ES-I3 (cell line): ENCODE measurements around the gene DNAAF5.

Experiments used
- H3K36me3 ChIP-seq: 2 replicates; pipeline ENCODE4 v1.6.1; 2013; ENCODE audit warnings: mild to moderate bottlenecking, low read length, control low read depth, moderate library complexity; ENCODE audit not compliant: insufficient read depth
- H3K4me1 ChIP-seq: 2 replicates; pipeline ENCODE4 v1.6.1; 2013; ENCODE audit warnings: mild to moderate bottlenecking, control low read depth, low read length; ENCODE audit not compliant: insufficient read depth
- H3K9ac ChIP-seq: 2 replicates; pipeline ENCODE4 v1.6.1; 2013; ENCODE audit warnings: low read depth, mild to moderate bottlenecking, low read length, moderate library complexity
- H3K9me3 ChIP-seq: 2 replicates; pipeline ENCODE4 v1.6.1; 2013; ENCODE audit warnings: mild to moderate bottlenecking, low read length, moderate library complexity; ENCODE audit not compliant: control insufficient read depth, insufficient read depth

The DNAAF5 gene

DNA sequence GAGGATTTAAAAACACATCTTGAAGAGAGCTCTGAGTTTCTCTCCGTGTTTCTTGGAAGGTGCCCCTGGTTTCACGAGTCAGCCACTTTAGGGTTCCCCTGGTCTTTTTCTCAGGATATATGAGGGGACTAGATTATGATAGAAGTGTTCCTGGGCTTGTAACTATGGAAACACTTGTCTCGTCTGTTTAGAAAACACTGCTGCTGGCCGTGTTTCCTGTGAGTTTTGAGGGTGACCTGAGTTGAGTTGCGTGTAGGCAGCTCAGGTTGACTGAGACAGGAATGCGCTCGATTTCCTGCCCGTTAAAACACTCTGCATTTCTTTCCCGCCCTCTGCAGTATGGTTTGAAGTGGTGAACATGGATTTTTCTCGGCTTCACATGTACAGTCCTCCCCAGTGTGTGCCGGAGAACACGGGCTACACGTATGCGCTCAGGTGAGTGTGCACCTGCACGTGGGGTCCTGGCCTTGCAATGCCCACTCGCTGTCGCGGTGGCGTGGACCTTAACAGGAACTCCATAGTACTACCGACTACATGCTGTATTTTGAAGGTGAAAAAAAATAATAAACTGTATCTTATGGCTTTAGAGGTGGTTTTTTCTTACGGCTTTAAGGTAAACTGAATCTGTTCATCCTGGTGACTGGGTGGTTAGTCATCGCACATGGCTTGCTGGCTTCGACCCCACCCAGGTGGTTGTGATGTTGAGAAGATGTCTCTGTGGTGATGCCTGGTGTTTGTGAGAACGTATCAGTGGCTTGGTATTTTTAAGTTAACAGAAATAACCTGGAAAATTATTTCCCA is 105.9 kb downstream of the DNAAF5 start, which contains the start of gene SUN1:
Gene SUN1 (plus strand): TSS at position 310 of the 801 bp plus-strand sequence. CDS start 49 bp downstream, at position 359.
- Histone ChIP-seq H3K4me1 (peaks cover 23% of the 10 kb centered on the region), H3K36me3 (peaks cover 14% of the 10 kb centered on the region), H3K9ac (no peak within 1 kb of the TSS), H3K9me3 (no peaks in the 10 kb centered on the region)

DNA sequence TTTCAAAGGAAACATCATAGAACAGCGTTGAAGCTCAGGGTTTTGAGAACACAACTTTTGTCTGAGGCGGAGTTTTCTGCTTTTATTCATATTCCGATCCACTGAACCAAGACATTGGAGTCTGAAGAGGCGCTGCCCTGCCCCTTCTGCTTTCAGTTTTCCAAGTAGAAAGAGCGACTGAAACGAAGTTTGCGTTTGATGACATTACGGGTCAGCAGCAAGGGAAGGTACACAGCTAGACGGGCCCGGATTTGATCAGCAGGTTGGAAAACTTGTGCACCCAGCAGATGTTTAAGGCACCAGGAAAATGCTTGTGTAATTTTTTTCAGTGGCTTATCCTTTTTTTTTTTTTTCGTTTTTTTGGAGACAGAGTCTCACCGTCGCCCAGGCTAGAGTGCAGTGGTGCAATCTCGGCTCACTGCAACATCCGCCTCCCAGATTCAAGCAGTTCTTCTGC is 106.5 kb downstream of the DNAAF5 start:
- H3K9ac ChIP-seq = no peak overlapping the region
- H3K9me3 ChIP-seq = no peaks in the 10 kb centered on the region
- peaks cover 23% of the 10 kb centered on the region for H3K4me1 ChIP-seq
- peaks cover 14% of the 10 kb centered on the region for H3K36me3 ChIP-seq

DNA sequence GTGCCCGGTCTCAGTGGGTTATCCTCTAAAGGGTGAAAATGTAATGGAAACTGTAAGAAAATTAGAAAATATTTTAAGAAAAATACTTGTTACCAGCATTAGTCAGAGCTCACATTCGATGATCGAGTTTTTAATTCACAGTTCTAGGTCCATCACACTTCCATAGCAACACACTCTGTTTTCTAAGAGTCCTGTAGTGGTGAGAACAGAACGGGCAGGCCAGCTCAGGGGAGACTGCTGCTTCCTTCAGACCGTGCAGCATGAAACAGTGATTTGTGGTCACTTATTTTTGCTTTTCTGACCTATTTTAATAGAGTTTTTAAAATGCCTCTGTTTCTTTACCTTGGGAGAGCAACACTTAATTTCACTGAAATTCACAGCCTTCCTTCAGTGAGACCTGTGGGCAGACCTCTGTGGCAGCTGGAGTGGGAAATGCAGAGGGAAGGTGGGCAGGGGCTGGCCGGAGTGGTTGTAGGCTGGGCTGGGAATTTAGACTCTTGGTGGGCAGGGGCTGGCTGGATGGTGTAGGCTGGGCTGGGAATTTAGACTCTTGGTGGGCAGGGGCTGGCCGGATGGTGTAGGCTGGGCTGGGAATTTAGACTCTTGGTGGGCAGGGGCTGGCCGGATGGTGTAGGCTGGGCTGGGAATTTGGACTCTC is 107.2 kb downstream of the DNAAF5 start:
- Histone ChIP-seq H3K9ac (no peak overlapping the region), H3K9me3 (no peaks in the 10 kb centered on the region), H3K36me3 (peaks cover 14% of the 10 kb centered on the region), H3K4me1 (peaks cover 23% of the 10 kb centered on the region)

DNA sequence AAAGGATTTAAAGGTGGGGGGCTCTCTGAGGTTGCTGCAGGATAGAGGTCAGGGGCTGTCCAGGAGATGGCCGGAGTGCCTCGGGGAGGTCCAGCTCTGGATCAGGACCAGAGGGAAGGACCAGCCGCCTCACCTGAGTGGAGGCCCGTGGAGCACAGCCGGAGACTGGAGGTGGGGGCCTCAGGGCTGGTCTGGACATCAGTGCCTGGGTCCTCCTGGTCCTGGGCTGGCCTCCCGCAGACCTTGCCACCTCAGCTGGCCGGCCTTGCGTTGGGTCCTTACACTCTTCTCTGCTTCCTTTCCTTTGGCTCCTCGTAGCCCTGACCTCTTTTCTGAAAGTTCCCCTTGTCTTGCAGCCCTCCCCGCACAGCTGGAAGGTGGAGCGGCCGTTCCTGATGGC is 107.8 kb downstream of the DNAAF5 start:
- no peak overlapping the region for H3K9ac ChIP-seq
- H3K4me1 ChIP-seq = peaks cover 23% of the 10 kb centered on the region
- no peaks in the 10 kb centered on the region for H3K9me3 ChIP-seq
- peaks cover 19% of the 10 kb centered on the region for H3K36me3 ChIP-seq

DNA sequence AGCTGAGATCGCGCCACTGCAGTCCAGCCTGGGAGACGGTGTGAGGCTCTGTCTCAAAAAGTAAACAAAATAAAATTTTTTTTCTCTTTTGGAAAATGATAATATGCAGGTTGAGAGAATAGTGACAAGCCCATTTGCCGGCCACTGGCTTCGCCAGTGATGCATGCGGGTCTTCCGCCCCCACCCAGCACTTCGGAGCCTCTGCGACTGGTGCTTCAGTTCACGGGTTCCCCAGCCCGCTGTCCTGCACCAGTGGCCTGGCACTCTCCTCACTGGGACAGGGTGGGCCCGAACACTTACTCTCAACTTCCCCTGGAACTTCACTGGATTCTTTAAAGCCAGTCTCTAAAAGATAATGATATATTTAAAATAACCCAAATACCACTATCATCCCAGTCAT is 108.5 kb downstream of the DNAAF5 start:
- Histone ChIP-seq H3K9me3 (no peaks in the 10 kb centered on the region), H3K36me3 (peaks cover 19% of the 10 kb centered on the region), H3K4me1 (peaks cover 23% of the 10 kb centered on the region), H3K9ac (no peak overlapping the region)

DNA sequence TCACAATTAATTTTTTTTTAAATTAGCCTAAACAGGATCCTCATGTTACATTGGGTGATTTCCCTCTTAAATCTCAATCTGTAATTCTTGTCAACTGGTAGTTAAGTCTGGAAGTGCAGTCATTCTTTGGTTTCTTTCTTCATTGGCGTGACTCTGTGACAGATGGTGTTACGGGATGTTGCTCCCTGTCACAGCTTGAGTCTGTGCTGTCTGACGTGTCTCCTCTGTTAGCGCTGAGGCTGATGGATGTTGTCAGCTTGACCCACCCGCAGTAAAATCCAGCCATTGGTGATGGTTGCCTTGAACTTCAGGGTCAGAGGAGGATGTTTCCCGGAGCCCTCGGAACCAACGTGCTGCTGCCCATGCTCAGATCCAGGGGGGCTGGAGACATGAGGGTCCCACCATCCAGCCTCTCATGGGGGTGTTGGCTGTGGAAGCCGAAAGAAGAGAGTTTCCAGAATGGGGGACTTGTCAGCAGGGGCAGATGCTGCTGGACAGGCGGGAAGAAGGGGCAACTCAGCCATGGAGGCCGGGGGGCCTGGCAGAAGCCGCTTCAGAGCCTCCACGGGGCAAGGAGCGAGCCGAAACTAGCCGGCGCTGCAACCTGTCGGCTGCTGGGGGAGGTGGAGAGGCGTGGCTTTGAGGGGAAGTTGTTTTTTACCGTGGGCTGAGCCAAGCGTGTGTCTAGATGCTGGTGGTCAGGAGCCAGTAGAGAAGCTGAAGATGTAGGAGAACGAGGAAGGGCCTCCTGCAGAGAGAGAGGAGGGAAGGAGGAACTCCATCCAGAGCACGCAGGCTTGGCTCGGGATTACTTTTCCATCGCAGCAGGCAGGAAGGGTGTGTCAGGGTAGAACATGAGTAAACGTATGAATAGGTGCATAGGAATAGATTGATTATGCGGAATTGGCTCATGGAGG is 109.2 kb downstream of the DNAAF5 start:
- H3K36me3 ChIP-seq = peaks cover 23% of the 10 kb centered on the region
- no peak overlapping the region for H3K9ac ChIP-seq
- no peaks in the 10 kb centered on the region for H3K9me3 ChIP-seq
- H3K4me1 ChIP-seq = peaks cover 20% of the 10 kb centered on the region
